Measurements from ENCODE around the gene C3orf33.
"Not testable (repeated sequence)": the region's sequence is repeated elsewhere in the genome, so short reads cannot be mapped to it uniquely, and the experiment has no call there.

Gene C3orf33

GRCh38 chr3:155853214-155854140 is 47.4 kb upstream of the C3orf33 start:
- TF ChIP-seq GABPA (IDR thresholded peaks at IDR 0.05; ENCODE audit: low read depth) (no peak), POLR2AphosphoS5 (IDR thresholded peaks at IDR 0.05; ENCODE audit: low read depth) (no peak), REST (IDR thresholded peaks at IDR 0.05; ENCODE audit: insufficient replicate concordance, low read depth) (no peak), SPI1 (IDR thresholded peaks at IDR 0.05; ENCODE audit: borderline replicate concordance, low read depth) (no peak), CTCF (IDR thresholded peaks at IDR 0.05; ENCODE audit: insufficient read depth, low read length) (no peak)
- H3K4me3 ChIP-seq (replicated peaks; ENCODE audit: insufficient read depth, low read length): peak overlapping the region; percentile 94
- no peaks in the 10 kb centered on the region for H3K27me3 ChIP-seq (ENCODE audit: insufficient read depth, poor library complexity, severe bottlenecking)
- peak in 1 of 2 experiments; percentile 25 for DNase-seq (ENCODE audit: low read depth in 1 of 2, low spot score in 1 of 2)
- H3K27ac ChIP-seq (replicated peaks): peak overlapping the region; percentile 99

- DNase-seq (ENCODE audit: low read depth in 1 of 2, low spot score in 1 of 2): no peak
- TF ChIP-seq CTCF (IDR thresholded peaks at IDR 0.05; ENCODE audit: insufficient read depth, low read length) (no peak), GABPA (IDR thresholded peaks at IDR 0.05; ENCODE audit: low read depth) (no peak), SPI1 (IDR thresholded peaks at IDR 0.05; ENCODE audit: borderline replicate concordance, low read depth) (no peak), REST (IDR thresholded peaks at IDR 0.05; ENCODE audit: insufficient replicate concordance, low read depth) (no peak), POLR2AphosphoS5 (IDR thresholded peaks at IDR 0.05; ENCODE audit: low read depth) (no peak)
- H3K27ac ChIP-seq (replicated peaks): peak overlapping the region; percentile 99
- no peaks in the 10 kb centered on the region for H3K27me3 ChIP-seq (ENCODE audit: insufficient read depth, poor library complexity, severe bottlenecking)
- H3K4me3 ChIP-seq (replicated peaks; ENCODE audit: insufficient read depth, low read length): peak overlapping the region; percentile 94
Observed at GRCh38 chr3:155852341-155852740, 46.3 kb upstream of the C3orf33 start.

- not testable (repeated sequence) for H3K27me3 ChIP-seq (ENCODE audit: insufficient read depth, poor library complexity, severe bottlenecking)
Observed at GRCh38 chr3:155849404-155849803, 43.3 kb upstream of the C3orf33 start.

GRCh38 chr3:155847993-155848392 is 41.9 kb upstream of the C3orf33 start:
- DNase-seq (ENCODE audit: low read depth in 1 of 2, low spot score in 1 of 2): no peak
- H3K4me3 ChIP-seq (replicated peaks; ENCODE audit: insufficient read depth, low read length): no peak overlapping the region
- TF ChIP-seq CTCF (IDR thresholded peaks at IDR 0.05; ENCODE audit: insufficient read depth, low read length): no peak
- no peak for TF ChIP-seq REST (IDR thresholded peaks at IDR 0.05; ENCODE audit: insufficient replicate concordance, low read depth)
- no peak for TF ChIP-seq POLR2AphosphoS5 (IDR thresholded peaks at IDR 0.05; ENCODE audit: low read depth)
- TF ChIP-seq SPI1 (IDR thresholded peaks at IDR 0.05; ENCODE audit: borderline replicate concordance, low read depth): no peak
- no peak for TF ChIP-seq GABPA (IDR thresholded peaks at IDR 0.05; ENCODE audit: low read depth)
- no peak overlapping the region for H3K27ac ChIP-seq (replicated peaks)
- no peaks in the 10 kb centered on the region for H3K27me3 ChIP-seq (ENCODE audit: insufficient read depth, poor library complexity, severe bottlenecking)

More at GRCh38 chr3:155849404-155849803, 43.3 kb upstream of the C3orf33 start:
- DNase-seq (ENCODE audit: low read depth in 1 of 2, low spot score in 1 of 2); H3K27ac ChIP-seq (replicated peaks); H3K4me3 ChIP-seq (replicated peaks; ENCODE audit: insufficient read depth, low read length): not testable (repeated sequence)

Measured in HL-60 (cell line).